Measurements from ENCODE around the gene SPSB1. TPM values are rescaled to one million over a fixed set of nuclear protein-coding genes. Genes with fewer than 3 reads are reported as not detected.

SPSB1 gene
- total RNA-seq, 1 donor from 2014 or later = 60.0 TPM

DNA sequence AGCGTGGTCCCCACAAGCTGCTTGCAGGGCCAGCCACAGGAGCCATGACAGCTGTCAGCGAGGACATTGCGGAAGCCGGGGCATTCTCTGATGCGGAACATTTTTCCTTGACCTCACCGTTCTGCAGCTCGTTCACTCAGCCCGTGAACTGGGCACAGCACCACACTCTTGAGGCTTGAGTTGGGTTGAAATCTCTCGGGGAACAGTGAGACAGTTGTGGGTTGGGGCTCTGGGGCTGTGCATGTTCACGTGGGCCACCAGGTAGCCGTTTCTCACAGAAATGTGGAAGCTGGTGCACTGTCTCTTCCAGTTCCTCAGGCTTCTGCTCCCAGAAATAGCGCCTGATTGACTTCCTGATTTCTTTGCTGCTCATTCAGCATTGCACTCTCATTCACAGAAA is 69.8 kb downstream of the SPSB1 start:
- no peaks in the 10 kb centered on the region for H3K27me3 ChIP-seq (ENCODE audit: control insufficient read depth, insufficient read depth, low read length)
- DNase-seq (ENCODE audit: low read depth) = no peak
- H3K36me3 ChIP-seq (ENCODE audit: control insufficient read depth, insufficient read depth, low read length) = peaks cover 1% of the 10 kb centered on the region
- H3K4me3 ChIP-seq (ENCODE audit: low read depth, low read length) = no peak overlapping the region
- TF ChIP-seq, protein P1, sequence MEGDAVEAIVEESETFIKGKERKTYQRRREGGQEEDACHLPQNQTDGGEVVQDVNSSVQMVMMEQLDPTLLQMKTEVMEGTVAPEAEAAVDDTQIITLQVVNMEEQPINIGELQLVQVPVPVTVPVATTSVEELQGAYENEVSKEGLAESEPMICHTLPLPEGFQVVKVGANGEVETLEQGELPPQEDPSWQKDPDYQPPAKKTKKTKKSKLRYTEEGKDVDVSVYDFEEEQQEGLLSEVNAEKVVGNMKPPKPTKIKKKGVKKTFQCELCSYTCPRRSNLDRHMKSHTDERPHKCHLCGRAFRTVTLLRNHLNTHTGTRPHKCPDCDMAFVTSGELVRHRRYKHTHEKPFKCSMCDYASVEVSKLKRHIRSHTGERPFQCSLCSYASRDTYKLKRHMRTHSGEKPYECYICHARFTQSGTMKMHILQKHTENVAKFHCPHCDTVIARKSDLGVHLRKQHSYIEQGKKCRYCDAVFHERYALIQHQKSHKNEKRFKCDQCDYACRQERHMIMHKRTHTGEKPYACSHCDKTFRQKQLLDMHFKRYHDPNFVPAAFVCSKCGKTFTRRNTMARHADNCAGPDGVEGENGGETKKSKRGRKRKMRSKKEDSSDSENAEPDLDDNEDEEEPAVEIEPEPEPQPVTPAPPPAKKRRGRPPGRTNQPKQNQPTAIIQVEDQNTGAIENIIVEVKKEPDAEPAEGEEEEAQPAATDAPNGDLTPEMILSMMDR (IDR thresholded peaks at IDR 0.05; ENCODE audit: insufficient read depth, low read length, poor library complexity, severe bottlenecking) = no peak

DNA sequence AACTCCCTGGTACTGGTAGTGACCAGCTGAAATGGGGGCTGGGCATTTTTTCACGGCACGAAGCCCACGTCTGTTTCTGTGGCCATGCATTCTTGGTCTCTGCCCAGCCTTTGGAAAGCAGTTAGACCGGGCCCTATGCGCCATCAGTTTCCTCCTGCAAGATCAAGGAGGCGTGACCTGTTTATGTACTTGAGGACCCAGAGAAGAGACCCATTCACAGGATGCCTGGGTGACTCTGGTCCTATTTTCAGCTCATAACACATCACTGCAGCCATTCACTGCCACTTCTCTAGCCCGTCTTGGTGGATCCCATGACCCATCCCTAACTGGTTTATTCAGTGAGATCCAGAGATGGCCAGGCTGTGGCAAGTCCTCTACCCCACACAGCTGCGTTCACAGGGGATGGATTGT is 70.4 kb downstream of the SPSB1 start:
- Histone ChIP-seq H3K36me3 (ENCODE audit: control insufficient read depth, insufficient read depth, low read length) (peaks cover 1% of the 10 kb centered on the region), H3K27me3 (ENCODE audit: control insufficient read depth, insufficient read depth, low read length) (no peaks in the 10 kb centered on the region), H3K4me3 (ENCODE audit: low read depth, low read length) (no peak overlapping the region)
- TF ChIP-seq, protein P1 (IDR thresholded peaks at IDR 0.05; ENCODE audit: insufficient read depth, low read length, poor library complexity, severe bottlenecking) = no peak
- DNase-seq (ENCODE audit: low read depth) = no peak

DNA sequence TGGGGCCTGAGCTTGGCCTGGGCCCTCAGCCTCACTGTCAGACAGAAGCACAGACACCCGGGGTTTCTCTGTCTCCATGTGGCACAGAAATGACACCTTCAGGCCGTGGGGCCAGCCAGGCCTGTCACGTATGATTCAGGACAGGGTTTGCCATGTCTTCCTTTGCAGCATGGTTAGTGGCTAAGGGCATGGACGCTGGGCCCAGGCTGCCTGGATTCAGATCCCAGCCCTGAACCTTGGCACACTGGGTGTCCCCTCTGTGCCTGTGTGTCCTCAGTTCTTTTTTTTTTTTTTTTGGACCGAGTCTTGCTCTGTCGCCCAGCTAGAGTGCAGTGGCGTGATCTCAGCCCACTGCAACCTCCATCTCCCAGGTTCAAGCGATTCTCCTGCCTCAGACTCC is 73.6 kb downstream of the SPSB1 start:
- TF ChIP-seq, protein P1 (IDR thresholded peaks at IDR 0.05; ENCODE audit: insufficient read depth, low read length, poor library complexity, severe bottlenecking) = no peak
- no peak for DNase-seq (ENCODE audit: low read depth)
- H3K36me3 ChIP-seq (ENCODE audit: control insufficient read depth, insufficient read depth, low read length) = peaks cover 1% of the 10 kb centered on the region
- no peak overlapping the region for H3K4me3 ChIP-seq (ENCODE audit: low read depth, low read length)
- H3K27me3 ChIP-seq (ENCODE audit: control insufficient read depth, insufficient read depth, low read length) = no peaks in the 10 kb centered on the region

DNA sequence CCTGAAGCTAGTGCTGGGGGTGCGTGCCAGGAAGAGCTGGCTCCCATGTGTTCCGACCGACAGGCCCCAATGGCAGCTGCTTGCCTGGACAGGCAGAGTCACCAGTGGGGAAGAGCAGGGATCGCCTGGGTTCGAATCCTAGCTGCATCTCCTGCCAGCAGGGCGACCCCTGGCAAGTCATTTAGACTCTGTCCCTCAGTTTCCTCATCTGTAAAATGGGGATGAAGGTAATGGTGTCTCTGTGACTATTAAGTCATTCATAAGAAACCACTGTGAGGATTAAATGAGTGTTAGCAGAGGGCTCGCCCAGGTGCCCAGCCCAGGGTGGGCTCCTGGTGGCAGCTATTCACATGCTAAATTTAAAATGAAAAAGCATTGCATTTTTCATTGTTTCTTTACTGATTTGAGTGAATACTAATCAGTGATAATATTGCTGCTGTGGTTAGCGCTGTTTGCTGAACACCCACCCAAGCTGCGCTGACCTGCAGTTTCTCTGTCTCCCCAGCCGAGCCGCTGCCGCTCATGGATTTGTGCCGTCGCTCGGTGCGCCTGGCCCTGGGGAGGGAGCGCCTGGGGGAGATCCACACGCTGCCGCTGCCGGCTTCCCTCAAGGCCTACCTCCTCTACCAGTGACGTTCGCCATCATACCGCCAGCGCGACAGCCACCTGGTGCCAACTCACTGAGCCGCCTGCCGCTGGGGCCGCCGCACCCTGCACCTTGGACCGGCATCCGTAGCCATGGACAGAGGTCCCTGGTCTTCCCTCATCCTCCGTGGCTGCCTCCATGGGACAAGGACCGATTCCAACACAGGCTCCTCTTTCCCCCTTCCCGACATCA is 74.5 kb downstream of the SPSB1 start:
- DNase-seq (ENCODE audit: low read depth) = no peak
- Histone ChIP-seq H3K36me3 (ENCODE audit: control insufficient read depth, insufficient read depth, low read length) (peaks cover 1% of the 10 kb centered on the region), H3K27me3 (ENCODE audit: control insufficient read depth, insufficient read depth, low read length) (no peaks in the 10 kb centered on the region), H3K4me3 (ENCODE audit: low read depth, low read length) (no peak overlapping the region)
- TF ChIP-seq, protein P1 (IDR thresholded peaks at IDR 0.05; ENCODE audit: insufficient read depth, low read length, poor library complexity, severe bottlenecking) = no peak

DNA sequence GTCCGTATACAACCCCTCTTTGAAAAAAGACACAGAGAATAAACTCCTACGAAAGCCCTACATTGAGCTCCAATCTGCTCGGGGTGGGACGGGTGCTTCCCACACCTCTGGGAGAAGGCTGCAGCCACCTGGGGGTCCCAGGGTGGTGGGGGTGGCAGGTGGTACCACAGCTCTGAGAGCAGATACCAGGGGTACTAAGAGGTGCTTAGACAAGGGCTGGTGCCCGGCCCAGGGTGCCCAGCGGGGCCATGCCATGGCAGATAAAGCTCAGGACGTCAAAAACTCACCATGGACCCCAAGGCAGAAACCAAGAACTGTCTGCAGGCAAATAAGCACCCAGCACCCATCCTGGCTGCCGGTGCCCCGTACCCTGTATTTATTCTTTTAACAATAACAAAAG is 75.1 kb downstream of the SPSB1 start:
- DNase-seq (ENCODE audit: low read depth) = no peak
- TF ChIP-seq, protein P1 (IDR thresholded peaks at IDR 0.05; ENCODE audit: insufficient read depth, low read length, poor library complexity, severe bottlenecking) = no peak

DNA sequence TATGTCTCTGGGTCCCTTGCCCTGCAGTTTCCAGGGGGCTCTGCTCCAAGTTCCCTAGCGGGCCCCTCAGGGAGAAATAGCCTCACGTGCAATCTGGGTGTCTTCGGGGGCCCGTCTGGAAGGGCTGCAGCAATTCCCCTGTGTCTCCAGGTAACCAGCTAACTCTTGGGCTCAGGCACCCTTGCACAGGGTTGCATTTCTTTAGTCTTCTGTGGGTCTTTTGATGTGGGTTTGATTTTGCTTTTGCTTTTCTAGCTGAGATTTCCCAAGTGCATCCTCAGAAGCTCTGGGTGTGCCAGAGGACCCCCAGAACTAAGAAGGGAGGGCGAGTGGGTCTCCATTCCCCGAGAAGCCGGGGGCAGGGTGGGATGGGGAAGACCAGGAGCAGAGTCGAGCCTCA is 75.7 kb downstream of the SPSB1 start:
- no peaks in the 10 kb centered on the region for H3K27me3 ChIP-seq (ENCODE audit: control insufficient read depth, insufficient read depth, low read length)
- H3K4me3 ChIP-seq (ENCODE audit: low read depth, low read length) = no peak overlapping the region
- no peak for DNase-seq (ENCODE audit: low read depth)
- no peaks in the 10 kb centered on the region for H3K36me3 ChIP-seq (ENCODE audit: control insufficient read depth, insufficient read depth, low read length)
- TF ChIP-seq, protein P1 (IDR thresholded peaks at IDR 0.05; ENCODE audit: insufficient read depth, low read length, poor library complexity, severe bottlenecking) = no peak

More for the DNA sequence above, 75.1 kb downstream of the SPSB1 start:
- H3K36me3 ChIP-seq (ENCODE audit: control insufficient read depth, insufficient read depth, low read length) = no peaks in the 10 kb centered on the region
- H3K27me3 ChIP-seq (ENCODE audit: control insufficient read depth, insufficient read depth, low read length) = no peaks in the 10 kb centered on the region
- H3K4me3 ChIP-seq (ENCODE audit: low read depth, low read length) = no peak overlapping the region

Measured in kidney epithelial cell (primary cell).